DMS 273 (cell line): ENCODE data around the gene VWA2.
"Not testable (repeated sequence)": the region's sequence is repeated elsewhere in the genome, so short reads cannot be mapped to it uniquely, and the experiment has no call there.

Experiments
- DNase-seq: peaks from one replicate; lab custom pipeline; 2025; ENCODE audit not compliant: unreplicated experiment; lab: John Stamatoyannopoulos, UW

Gene VWA2

GRCh38 chr10:114313866-114314265 is 74.8 kb downstream of the VWA2 start:
- no peak for DNase-seq

- DNase-seq, result no peak
Observed at GRCh38 chr10:114315566-114316420, 76.7 kb downstream of the VWA2 start.

GRCh38 chr10:114316744-114317143 is 77.7 kb downstream of the VWA2 start:
- no peak for DNase-seq

GRCh38 chr10:114319406-114320248 is 80.6 kb downstream of the VWA2 start:
- no peak for DNase-seq

GRCh38 chr10:114320249-114321116 is 81.4 kb downstream of the VWA2 start:
- DNase-seq, result no peak

- DNase-seq, result no peak
Observed at GRCh38 chr10:114322344-114322743, 83.3 kb downstream of the VWA2 start.

GRCh38 chr10:114323023-114323422 is 84.0 kb downstream of the VWA2 start:
- no peak for DNase-seq

GRCh38 chr10:114326795-114327194 is 87.7 kb downstream of the VWA2 start:
- DNase-seq, result no peak

- DNase-seq, result no peak
Observed at GRCh38 chr10:114327537-114328440, 88.7 kb downstream of the VWA2 start.

GRCh38 chr10:114328441-114328812 is 89.4 kb downstream of the VWA2 start:
- DNase-seq, result no peak

GRCh38 chr10:114328874-114329273 is 89.8 kb downstream of the VWA2 start:
- DNase-seq, result no peak

GRCh38 chr10:114329634-114330365 is 90.7 kb downstream of the VWA2 start:
- no peak for DNase-seq

GRCh38 chr10:114332301-114333192 is 93.5 kb downstream of the VWA2 start:
- no peak for DNase-seq

GRCh38 chr10:114333441-114333840 is 94.4 kb downstream of the VWA2 start:
- DNase-seq, result not testable (repeated sequence)

GRCh38 chr10:114334301-114334700 is 95.2 kb downstream of the VWA2 start:
- DNase-seq, result no peak

GRCh38 chr10:114335614-114336013 is 96.6 kb downstream of the VWA2 start:
- DNase-seq, result no peak

GRCh38 chr10:114336823-114337509 is 97.9 kb downstream of the VWA2 start:
- DNase-seq, result no peak
